HCT116 (cell line): ENCODE data around the gene TMEM198. TPM values are rescaled to one million over a fixed set of nuclear protein-coding genes. Genes with fewer than 3 reads are reported as not detected.

ENCODE experiments used
- ATAC-seq: fragments of 200-7000 bp; cut with Tn5 transposase; 2 replicates; pipeline ENCODE4 v1.9.1; 2020; ENCODE audit warnings: mild to moderate bottlenecking, moderate library complexity
- BruUV-seq: library from RNA; stranded (reverse); fragments of 400-500 nt; replicated peaks from 2 replicates; lab custom pipeline; 2021; lab: Mats Ljungman, UMichigan
- CTCF ChIA-PET: fragments of 300-600 bp; sonication (Branson Sonifier 250); formaldehyde crosslinking; loops from one replicate; lab custom pipeline; 2021; ENCODE audit warnings: antibody characterized with exemption; lab: Charles Lee
- POLR2A ChIA-PET: fragments of 300-600, 350-600 bp; sonication (Branson Sonifier 250); formaldehyde crosslinking; loops from one replicate; lab custom pipeline; 2021; ENCODE audit warnings: antibody characterized with exemption; lab: Charles Lee
- RAD21 ChIA-PET, 2 experiments: fragments of 300-600 bp; sonication (Branson Sonifier 250); formaldehyde crosslinking; loops; one replicate each; lab custom pipeline; 2023; ENCODE audit warnings: low total read pairs in 2 of 2; ENCODE audit not compliant: uncharacterized antibody in 2 of 2, unreplicated experiment in 2 of 2, low non-redundant PET in 1 of 2; lab: Charles Lee
- DNase-seq: peaks from one replicate; pipeline ENCODE4 v3.0.0-alpha.2; 2010; ENCODE audit warnings: low read depth, low spot score
- H2AFZ ChIP-seq: fragments of 200-600 bp; shearing (Covaris generic), sonication (generic); 2 replicates; pipeline ENCODE4 v1.6.1; 2017; ENCODE audit warnings: low read depth, mixed run types, mixed read lengths, antibody characterized with exemption, low read length; ENCODE audit not compliant: poor library complexity, severe bottlenecking
- H3K27ac ChIP-seq: 2 replicates; pipeline ENCODE4 v1.5.1; 2012; ENCODE audit warnings: low read depth, low read length
- H3K27me3 ChIP-seq: fragments of 200-600 bp; sonication (generic); 2 replicates; pipeline ENCODE4 v1.6.1; 2016; ENCODE audit warnings: mixed run types, low read length, mixed read lengths; ENCODE audit not compliant: insufficient read depth
- H3K36me3 ChIP-seq, 2 experiments: fragments of 200-500 bp in 1 of 2; fragments of 200-600 bp in 1 of 2; sonication (Bioruptor generic) in 1 of 2; sonication (generic) in 1 of 2; 2 replicates each; pipeline versions ENCODE4 v1.5.1 to v1.6.1; 2014 to 2016; ENCODE audit warnings: low read length in 2 of 2, inconsistent platforms in 1 of 2, mixed read lengths in 1 of 2, mixed run types in 1 of 2; ENCODE audit not compliant: insufficient read depth in 2 of 2, control insufficient read depth in 1 of 2
- H3K4me1 ChIP-seq, 2 experiments: fragments of 200-600 bp in 1 of 2; sonication (generic) in 1 of 2; 2 replicates each; pipeline versions ENCODE4 v1.5.1 to v1.6.1; 2012 to 2017; ENCODE audit warnings: low read length in 2 of 2, inconsistent platforms in 1 of 2, mild to moderate bottlenecking in 1 of 2, mixed read lengths in 1 of 2, mixed run types in 1 of 2, moderate library complexity in 1 of 2; ENCODE audit not compliant: insufficient read depth in 2 of 2, control insufficient read depth in 1 of 2
- H3K4me2 ChIP-seq: fragments of 200-600 bp; sonication (generic); 2 replicates; pipeline ENCODE4 v1.6.1; 2017; ENCODE audit warnings: mixed run types, low read length, mixed read lengths
- H3K4me3 ChIP-seq, 2 experiments: fragments of 200-600 bp in 1 of 2; sonication (generic) in 1 of 2; replicated peaks in 1 of 2; 2 replicates each; pipeline ENCODE4 v1.5.1; 2011 to 2016; ENCODE audit warnings: low read length in 2 of 2, control low read depth in 1 of 2, low read depth in 1 of 2, mild to moderate bottlenecking in 1 of 2, mixed read lengths in 1 of 2, mixed run types in 1 of 2
- H3K79me2 ChIP-seq: fragments of 200-600 bp; sonication (generic); 2 replicates; pipeline ENCODE4 v1.6.1; 2017; ENCODE audit warnings: mild to moderate bottlenecking, mixed run types, low read length, moderate library complexity, mixed read lengths; ENCODE audit not compliant: insufficient read depth
- H3K9ac ChIP-seq: fragments of 200-600 bp; sonication (generic); 2 replicates; pipeline ENCODE4 v1.6.1; 2016; ENCODE audit warnings: low read length, mixed read lengths
- H3K9me2 ChIP-seq: fragments of 200-600 bp; sonication (generic), shearing (Covaris generic); 2 replicates; pipeline ENCODE4 v1.6.1; 2017; ENCODE audit warnings: mixed run types, mild to moderate bottlenecking, moderate library complexity; ENCODE audit not compliant: insufficient read depth
- H3K9me3 ChIP-seq, 2 experiments: fragments of 200-500 bp in 1 of 2; fragments of 200-600 bp in 1 of 2; sonication (Bioruptor generic) in 1 of 2; sonication (generic) in 1 of 2; 2 replicates each; pipeline ENCODE4 v1.6.1; 2014 to 2017; ENCODE audit warnings: low read length in 2 of 2, mixed read lengths in 2 of 2, inconsistent platforms in 1 of 2, low read depth in 1 of 2, mild to moderate bottlenecking in 1 of 2, mixed run types in 1 of 2, moderate library complexity in 1 of 2; ENCODE audit not compliant: control insufficient read depth in 1 of 2, insufficient read depth in 1 of 2
- H4K20me1 ChIP-seq: fragments of 200-600 bp; sonication (generic), shearing (Covaris generic); 2 replicates; pipeline ENCODE4 v1.6.1; 2017; ENCODE audit warnings: mixed run types, mild to moderate bottlenecking, moderate library complexity; ENCODE audit not compliant: insufficient read depth
- CTCF ChIP-seq, 3 experiments: fragments of 200-600 bp in 1 of 3; sonication (generic) in 1 of 3; IDR thresholded peaks in 2 of 3; conservative IDR thresholded peaks in 1 of 3; 2 replicates each; pipeline ENCODE4 v1.5.1; 2012 to 2017; ENCODE audit warnings: low read depth in 2 of 3, low read length in 2 of 3, antibody characterized with exemption in 1 of 3, borderline replicate concordance in 1 of 3, control low read depth in 1 of 3, mild to moderate bottlenecking in 1 of 3, mixed read lengths in 1 of 3, mixed run types in 1 of 3, moderate library complexity in 1 of 3; ENCODE audit not compliant: insufficient read depth in 1 of 3
- EGR1 ChIP-seq: IDR thresholded peaks from 2 replicates; pipeline ENCODE4 v1.6.1; 2012; ENCODE audit warnings: low read depth
- JUND ChIP-seq: IDR thresholded peaks from 2 replicates; pipeline ENCODE4 v1.6.1; 2012
- MAX ChIP-seq: IDR thresholded peaks from 2 replicates; pipeline ENCODE4 v1.6.1; 2012
- POLR2AphosphoS5 ChIP-seq: IDR thresholded peaks from 2 replicates; pipeline ENCODE4 v1.6.1; 2011; ENCODE audit warnings: mild to moderate bottlenecking, low read depth, low read length, moderate library complexity
- REST ChIP-seq: IDR thresholded peaks from 2 replicates; pipeline ENCODE4 v1.6.1; 2012; ENCODE audit warnings: low read depth
- ZBTB33 ChIP-seq: IDR thresholded peaks from 2 replicates; pipeline ENCODE4 v1.6.1; 2011; ENCODE audit warnings: mild to moderate bottlenecking, low read length, moderate library complexity; ENCODE audit not compliant: insufficient replicate concordance; ENCODE audit errors: extremely low read depth
- ZFX ChIP-seq: fragments of 450-650 bp; IDR thresholded peaks from 2 replicates; pipeline ENCODE4 v1.6.1; 2017
- ZNF274 ChIP-seq: fragments of 200-500 bp; sonication (Bioruptor generic); IDR thresholded peaks from 2 replicates; pipeline ENCODE4 v1.6.1; 2014; ENCODE audit warnings: mild to moderate bottlenecking, low read depth, low read length, inconsistent platforms
- intact Hi-C: fragments of 100-400 bp; cut with micrococcal nuclease; formaldehyde crosslinking; loops from 2 replicates; pipeline ENCODE4 v1.10.0; 2022
- total RNA-seq: library from RNA; stranded (reverse); gene quantifications from one replicate; pipeline ENCODE4 v1.2.1, GENCODE V29; 2021; ENCODE audit not compliant: unreplicated experiment

The TMEM198 gene
- total RNA-seq, 1 experiment from 2014 or later = 2.1 TPM

GRCh38 chr2:219560037-219560892, 16.4 kb downstream of the TMEM198 start:
- BruUV-seq = no TSS peak
- no peaks in the 10 kb centered on the region for H3K36me3 ChIP-seq
- H3K9ac ChIP-seq = no peak overlapping the region
- H3K9me2 ChIP-seq = no peaks in the 10 kb centered on the region
- no peak overlapping the region for H2AFZ ChIP-seq
- H3K27me3 ChIP-seq = no peaks in the 10 kb centered on the region
- ATAC-seq (peak; percentile 70), DNase-seq (no peak)
- H3K4me1 ChIP-seq = peaks cover 0 to 4% of the 10 kb centered on the region in 2 experiments; a peak in 1 of 4 replicates
- H4K20me1 ChIP-seq = no peaks in the 10 kb centered on the region
- H3K79me2 ChIP-seq = no peaks in the 10 kb centered on the region
- H3K4me3 ChIP-seq = no peak overlapping the region
- intact Hi-C loops = no loop called here
- ChIA-PET RAD21 (no interaction called here), POLR2A (interaction anchor here (1.6 kb wide), 1 partner anchor 17 kb away, joined by 4 read pairs; the partner anchor contains the start of genes CHPF and TMEM198), CTCF (interaction anchor here (0.6 to 2.6 kb wide), 12 partner anchors 9 to 1250 kb away, joined by 3 to 16 read pairs (median 4); partner anchors contain the start of genes INHA, OBSL1 and STK11IP)
- H3K4me2 ChIP-seq = no peak overlapping the region
- H3K27ac ChIP-seq = no peak overlapping the region
- H3K9me3 ChIP-seq = no peaks in the 10 kb centered on the region
- TF ChIP-seq EGR1 (no peak), CTCF (IDR thresholded peaks at IDR 0.05 in 2 of 3, conservative IDR thresholded peaks at IDR 0.05 in 1 of 3; ENCODE audit: borderline replicate concordance in 1 of 3, insufficient read depth in 1 of 3, low read depth in 2 of 3, low read length in 2 of 3) (peak in 2 of 3 experiments; percentile 68 to 69; a peak in 5 of 6 replicates)

- Histone ChIP-seq H3K4me3 (no peak overlapping the region), H3K4me1 (peaks cover 0 to 4% of the 10 kb centered on the region in 2 experiments; a peak in 1 of 4 replicates), H3K27me3 (no peaks in the 10 kb centered on the region), H2AFZ (no peak overlapping the region), H3K9me3 (no peaks in the 10 kb centered on the region), H4K20me1 (no peaks in the 10 kb centered on the region), H3K79me2 (no peaks in the 10 kb centered on the region), H3K4me2 (no peak overlapping the region), H3K9ac (no peak overlapping the region), H3K27ac (no peak overlapping the region), H3K9me2 (no peaks in the 10 kb centered on the region), H3K36me3 (no peaks in the 10 kb centered on the region)
- DNase-seq = no peak
- no peak for ATAC-seq
- no TSS peak for BruUV-seq
- CTCF ChIA-PET = interaction anchor here (0.8 to 2.6 kb wide), 10 partner anchors 9 to 128 kb away, joined by 3 to 16 read pairs (median 4); partner anchors contain the start of genes INHA, OBSL1 and STK11IP
- RAD21 ChIA-PET = no interaction called here
- intact Hi-C loops = no loop called here
- POLR2A ChIA-PET = interaction anchor here (1.6 kb wide), 1 partner anchor 17 kb away, joined by 4 read pairs; the partner anchor contains the start of genes CHPF and TMEM198
- TF ChIP-seq POLR2AphosphoS5 (no peak), ZBTB33 (no peak), ZNF274 (no peak), JUND (no peak), ZFX (no peak), REST (no peak), MAX (no peak), EGR1 (no peak)
Measured at GRCh38 chr2:219560893-219561178, 17.0 kb downstream of the TMEM198 start.
